ENCODE results near the gene MFGE8.

MFGE8 gene

GRCh38 chr15:88866295-88866881, 46.8 kb downstream of the MFGE8 start:
- DNase-seq: no peak

- DNase-seq: no peak
Measured at GRCh38 chr15:88865498-88866099, 47.6 kb downstream of the MFGE8 start.

- no peak for DNase-seq
Measured at GRCh38 chr15:88864861-88865497, 48.2 kb downstream of the MFGE8 start.

GRCh38 chr15:88863412-88863811, 49.8 kb downstream of the MFGE8 start:
- DNase-seq: no peak

- no peak for DNase-seq
Measured at GRCh38 chr15:88860212-88860611, 53.0 kb downstream of the MFGE8 start.

GRCh38 chr15:88859550-88859949, 53.6 kb downstream of the MFGE8 start:
- DNase-seq: no peak

GRCh38 chr15:88858934-88859333, 54.2 kb downstream of the MFGE8 start:
- no peak for DNase-seq

- DNase-seq: no peak
Measured at GRCh38 chr15:88852476-88852875, 60.7 kb downstream of the MFGE8 start.

GRCh38 chr15:88849376-88850072, 63.7 kb downstream of the MFGE8 start:
- no peak for DNase-seq

Data from NCI-H345 (cell line).